Inflammatory macrophage (primary cell): ENCODE data around the gene HS2ST1.

Source experiments
- DNase-seq, 2 donors: peaks; one replicate each; pipeline ENCODE4 v3.0.0-alpha.2; 2020 to 2022

The HS2ST1 gene

GRCh38 chr1:87117761-87118368, 203.4 kb downstream of the HS2ST1 start:
- DNase-seq = no peak

- DNase-seq = peak; percentile 56 to 68
Measured at GRCh38 chr1:87119541-87120140, 205.2 kb downstream of the HS2ST1 start.

GRCh38 chr1:87120779-87121178, 206.3 kb downstream of the HS2ST1 start:
- no peak for DNase-seq

- DNase-seq = no peak
Measured at GRCh38 chr1:87121711-87122163, 207.3 kb downstream of the HS2ST1 start.

- no peak for DNase-seq
Measured at GRCh38 chr1:87122243-87122642, 207.8 kb downstream of the HS2ST1 start.

- DNase-seq = no peak
Measured at GRCh38 chr1:87123610-87124009, 209.2 kb downstream of the HS2ST1 start.

- DNase-seq = no peak
Measured at GRCh38 chr1:87126886-87127505, 212.6 kb downstream of the HS2ST1 start.

- no peak for DNase-seq
Measured at GRCh38 chr1:87127581-87127980, 213.1 kb downstream of the HS2ST1 start.

- DNase-seq = no peak
Measured at GRCh38 chr1:87129038-87129437, 214.6 kb downstream of the HS2ST1 start.

- no peak for DNase-seq
Measured at GRCh38 chr1:87129606-87130005, 215.2 kb downstream of the HS2ST1 start.

GRCh38 chr1:87130438-87130837, 216.0 kb downstream of the HS2ST1 start:
- no peak for DNase-seq

GRCh38 chr1:87131809-87132283, 217.4 kb downstream of the HS2ST1 start:
- DNase-seq = peak; percentile 78 to 84

GRCh38 chr1:87132284-87132870, 217.9 kb downstream of the HS2ST1 start:
- DNase-seq = no peak

GRCh38 chr1:87134061-87134460, 219.6 kb downstream of the HS2ST1 start:
- DNase-seq = no peak

- DNase-seq = no peak
Measured at GRCh38 chr1:87134625-87135328, 220.3 kb downstream of the HS2ST1 start.

GRCh38 chr1:87135329-87135712, 220.9 kb downstream of the HS2ST1 start:
- no peak for DNase-seq

- DNase-seq = no peak
Measured at GRCh38 chr1:87136607-87137341, 222.3 kb downstream of the HS2ST1 start.

- DNase-seq = no peak
Measured at GRCh38 chr1:87137342-87137739, 222.9 kb downstream of the HS2ST1 start.

GRCh38 chr1:87140831-87141540, 226.6 kb downstream of the HS2ST1 start:
- no peak for DNase-seq

GRCh38 chr1:87141556-87141955, 227.1 kb downstream of the HS2ST1 start:
- DNase-seq = no peak

GRCh38 chr1:87143413-87144135, 229.1 kb downstream of the HS2ST1 start:
- no peak for DNase-seq
